Amygdala (tissue), 56 donors: Measurements from ENCODE around the gene CCDC78.
"Not testable (repeated sequence)": the region's sequence is repeated elsewhere in the genome, so short reads cannot be mapped to it uniquely, and the experiment has no call there.

ENCODE experiments used
- DNase-seq, 56 donors: peaks; one replicate each; lab custom pipeline; 2025; lab: John Stamatoyannopoulos, UW

Gene CCDC78

GRCh38 chr16:761625-762513, 35.6 kb upstream of the CCDC78 start:
- no peak for DNase-seq

- DNase-seq, result no peak
Observed at GRCh38 chr16:760545-761343, 34.5 kb upstream of the CCDC78 start, which contains the start of gene MSLN. TSS of gene MSLN (plus strand) at chr16:760734. CDS start at chr16:762681, 1,947 bp downstream.

GRCh38 chr16:760065-760464, 33.8 kb upstream of the CCDC78 start:
- DNase-seq, result no peak

- DNase-seq, result no peak
Observed at GRCh38 chr16:759110-759910, 33.1 kb upstream of the CCDC78 start.

- no peak for DNase-seq
Observed at GRCh38 chr16:756428-756827, 30.2 kb upstream of the CCDC78 start.

- DNase-seq, result peak in 1 of 56 donors; percentile 4
Observed at GRCh38 chr16:754656-755055, 28.4 kb upstream of the CCDC78 start.

- not testable (repeated sequence) for DNase-seq
Observed at GRCh38 chr16:754121-754607, 27.9 kb upstream of the CCDC78 start.

- no peak for DNase-seq
Observed at GRCh38 chr16:752007-752312, 25.7 kb upstream of the CCDC78 start.

GRCh38 chr16:751152-752006, 25.1 kb upstream of the CCDC78 start:
- peak in 14 of 56 donors; percentile 2 to 42 (median 26) for DNase-seq

- DNase-seq, result no peak
Observed at GRCh38 chr16:750485-750884, 24.2 kb upstream of the CCDC78 start.

GRCh38 chr16:749010-749409, 22.8 kb upstream of the CCDC78 start:
- DNase-seq, result no peak

GRCh38 chr16:747978-748746, 21.9 kb upstream of the CCDC78 start:
- no peak for DNase-seq

GRCh38 chr16:746637-747036, 20.4 kb upstream of the CCDC78 start:
- no peak for DNase-seq

- DNase-seq, result no peak
Observed at GRCh38 chr16:745739-746138, 19.5 kb upstream of the CCDC78 start.

- no peak for DNase-seq
Observed at GRCh38 chr16:743794-744500, 17.7 kb upstream of the CCDC78 start.

GRCh38 chr16:742894-743293, 16.7 kb upstream of the CCDC78 start:
- not testable (repeated sequence) for DNase-seq

GRCh38 chr16:741986-742629, 15.9 kb upstream of the CCDC78 start:
- DNase-seq, result no peak
